ENCODE data around the gene GALNT11.

GRCh38 chr7:152078025-152078424 is 52.6 kb downstream of the GALNT11 start:
- no peak for TF ChIP-seq EZH2 (IDR thresholded peaks at IDR 0.05)
- TF ChIP-seq CTCF (IDR thresholded peaks at IDR 0.05) = no peak
